H1 (cell line): ENCODE measurements around the gene TAGLN2. TPM values are rescaled to one million over a fixed set of nuclear protein-coding genes. Genes with fewer than 3 reads are reported as not detected.

Experiments used
- CTCF ChIA-PET: fragments of 300-600 bp; sonication (Branson Sonifier 250); formaldehyde crosslinking; loops from one replicate; lab custom pipeline; 2021; ENCODE audit not compliant: partially characterized antibody; lab: Charles Lee
- POLR2A ChIA-PET: fragments of 300-600 bp; sonication (Branson Sonifier 250); formaldehyde crosslinking; loops from one replicate; lab custom pipeline; 2021; ENCODE audit warnings: inconsistent platforms; ENCODE audit not compliant: partially characterized antibody; lab: Charles Lee
- DNase-seq, 2 experiments: peaks; one replicate each; pipeline versions ENCODE4 v3.0.0 to v3.0.0-alpha.2; 2010 to 2022; ENCODE audit warnings: low spot score in 2 of 2, low read depth in 1 of 2, mixed read lengths in 1 of 2
- FAIRE-seq: peaks from 2 replicates; lab custom pipeline; 2011; peaks lifted over from hg19 to GRCh38; lab: Jason Lieb, UNC
- H2AFZ ChIP-seq: 2 replicates; pipeline ENCODE4 v1.8.1; 2012; ENCODE audit warnings: low read length, inconsistent platforms
- H2AK5ac ChIP-seq: 2 replicates; pipeline ENCODE4 v1.6.1; 2013; ENCODE audit warnings: low read depth, low read length
- H2BK120ac ChIP-seq: replicated peaks from 2 replicates; pipeline ENCODE3; 2013; ENCODE audit warnings: low read depth, low read length, inconsistent platforms
- H2BK12ac ChIP-seq: 2 replicates; pipeline ENCODE4 v1.6.1; 2013; ENCODE audit warnings: low read depth, low read length
- H2BK15ac ChIP-seq: 2 replicates; pipeline ENCODE4 v1.6.1; 2013; ENCODE audit warnings: low read length
- H2BK20ac ChIP-seq: 2 replicates; pipeline ENCODE4 v1.6.1; 2013; ENCODE audit warnings: low read length
- H2BK5ac ChIP-seq: 2 replicates; pipeline ENCODE4 v1.6.1; 2013; ENCODE audit warnings: low read depth, low read length
- H3K14ac ChIP-seq: 2 replicates; pipeline ENCODE4 v1.6.1; 2013; ENCODE audit warnings: inconsistent platforms; ENCODE audit not compliant: insufficient read length
- H3K18ac ChIP-seq: 2 replicates; pipeline ENCODE4 v1.6.1; 2013; ENCODE audit warnings: low read length; ENCODE audit errors: extremely low read depth
- H3K23ac ChIP-seq: 2 replicates; pipeline ENCODE4 v1.6.1; 2013; ENCODE audit warnings: inconsistent platforms; ENCODE audit not compliant: insufficient read length
- H3K23me2 ChIP-seq: 2 replicates; pipeline ENCODE4 v1.6.1; 2013; ENCODE audit warnings: low read depth, low read length
- H3K27ac ChIP-seq: 2 replicates; pipeline ENCODE4 v1.6.1; 2011; ENCODE audit warnings: low read depth, low read length, inconsistent platforms
- H3K27me3 ChIP-seq, 4 experiments: replicated peaks in 1 of 4; 1 replicate in 1 of 4; 2 replicates in 3 of 4; pipeline versions ENCODE4 v1.6.1 to v1.8.1; 2011 to 2013; ENCODE audit warnings: low read length in 3 of 4, mild to moderate bottlenecking in 3 of 4, inconsistent platforms in 2 of 4, mixed read lengths in 2 of 4, moderate library complexity in 1 of 4; ENCODE audit not compliant: control insufficient read depth in 3 of 4, insufficient read depth in 3 of 4; ENCODE audit errors: extremely low read depth in 1 of 4
- H3K36me3 ChIP-seq, 4 experiments: 2 replicates each; pipeline versions ENCODE4 v1.6.1 to v1.8.1; 2011 to 2013; ENCODE audit warnings: mild to moderate bottlenecking in 4 of 4, low read length in 3 of 4, moderate library complexity in 2 of 4, control low read depth in 1 of 4, inconsistent platforms in 1 of 4; ENCODE audit not compliant: insufficient read depth in 4 of 4, control insufficient read depth in 2 of 4
- H3K4ac ChIP-seq: replicated peaks from 2 replicates; pipeline ENCODE3; 2013; ENCODE audit warnings: low read length, low read depth, mixed read lengths, inconsistent platforms; ENCODE audit not compliant: insufficient read length
- H3K4me1 ChIP-seq, 4 experiments: replicated peaks in 1 of 4; 1 replicate in 1 of 4; 2 replicates in 3 of 4; pipeline versions ENCODE4 v1.6.1 to v1.8.1; 2011 to 2013; ENCODE audit warnings: low read length in 3 of 4, inconsistent platforms in 2 of 4, mixed read lengths in 1 of 4; ENCODE audit not compliant: insufficient read depth in 4 of 4, control insufficient read depth in 3 of 4
- H3K4me2 ChIP-seq, 2 experiments: 2 replicates each; pipeline versions ENCODE4 v1.6.1 to v1.8.1; 2011 to 2013; ENCODE audit warnings: low read depth in 2 of 2, low read length in 2 of 2, control low read depth in 1 of 2, inconsistent platforms in 1 of 2, mild to moderate bottlenecking in 1 of 2; ENCODE audit not compliant: insufficient read depth in 1 of 2
- H3K4me3 ChIP-seq, 4 experiments: fragments of 200-600, 300-600 bp in 1 of 4; sonication (generic), shearing (Covaris generic), sonication (Bioruptor Twin) in 1 of 4; 2 replicates each; pipeline versions ENCODE4 v1.5.1 to v1.8.1; 2011 to 2016; ENCODE audit warnings: low read length in 4 of 4, low read depth in 3 of 4, control low read depth in 2 of 4, inconsistent platforms in 2 of 4, mild to moderate bottlenecking in 2 of 4, mixed read lengths in 1 of 4, moderate library complexity in 1 of 4; ENCODE audit not compliant: insufficient read depth in 2 of 4; ENCODE audit errors: extremely low read depth in 1 of 4
- H3K56ac ChIP-seq: replicated peaks from 2 replicates; pipeline ENCODE3; 2013; ENCODE audit warnings: low read depth, mild to moderate bottlenecking, mixed read lengths, low read length, inconsistent platforms; ENCODE audit not compliant: insufficient read length
- H3K79me1 ChIP-seq: 2 replicates; pipeline ENCODE4 v1.6.1; 2013; ENCODE audit warnings: low read depth, low read length, control low read depth
- H3K79me2 ChIP-seq, 2 experiments: 2 replicates each; pipeline versions ENCODE4 v1.6.1 to v1.8.1; 2012 to 2013; ENCODE audit warnings: low read length in 2 of 2, mild to moderate bottlenecking in 2 of 2, inconsistent platforms in 1 of 2; ENCODE audit not compliant: insufficient read depth in 2 of 2, control insufficient read depth in 1 of 2
- H3K9ac ChIP-seq, 4 experiments: replicated peaks in 1 of 4; 1 replicate in 1 of 4; 2 replicates in 3 of 4; pipeline versions ENCODE4 v1.6.1 to v1.8.1; 2011 to 2013; ENCODE audit warnings: low read depth in 3 of 4, low read length in 3 of 4, control low read depth in 2 of 4, mild to moderate bottlenecking in 2 of 4, moderate library complexity in 2 of 4, inconsistent platforms in 1 of 4; ENCODE audit errors: extremely low read depth in 1 of 4
- H3K9me3 ChIP-seq, 2 experiments: 2 replicates each; pipeline versions ENCODE4 v1.6.1 to v1.8.1; 2012 to 2013; ENCODE audit warnings: mild to moderate bottlenecking in 2 of 2, moderate library complexity in 2 of 2, control low read depth in 1 of 2, inconsistent platforms in 1 of 2, low read depth in 1 of 2, low read length in 1 of 2, mixed read lengths in 1 of 2; ENCODE audit not compliant: insufficient read depth in 2 of 2
- H4K20me1 ChIP-seq, 2 experiments: replicated peaks in 1 of 2; 2 replicates each; pipeline versions ENCODE3 to v1.8.1; 2011 to 2013; ENCODE audit warnings: inconsistent platforms in 2 of 2, low read length in 2 of 2, mild to moderate bottlenecking in 1 of 2; ENCODE audit not compliant: insufficient read depth in 2 of 2, control insufficient read depth in 1 of 2
- H4K5ac ChIP-seq: 2 replicates; pipeline ENCODE4 v1.6.1; 2013; ENCODE audit warnings: low read length, low read depth, mixed read lengths, inconsistent platforms; ENCODE audit not compliant: insufficient read length
- H4K8ac ChIP-seq: 2 replicates; pipeline ENCODE4 v1.8.0; 2013; ENCODE audit warnings: mild to moderate bottlenecking, moderate library complexity, low read length, inconsistent platforms; ENCODE audit not compliant: insufficient read depth; ENCODE audit errors: extremely low read depth
- H4K91ac ChIP-seq: replicated peaks from 2 replicates; pipeline ENCODE3; 2013; ENCODE audit warnings: low read length, mixed read lengths, inconsistent platforms; ENCODE audit not compliant: insufficient read length
- BCL11A ChIP-seq, 2 experiments: IDR thresholded peaks; one replicate each; pipeline ENCODE4 v1.6.1; 2011; ENCODE audit warnings: low read depth in 2 of 2, low read length in 2 of 2, mild to moderate bottlenecking in 2 of 2
- BRCA1 ChIP-seq: IDR thresholded peaks from 2 replicates; pipeline ENCODE4 v1.6.1; 2012; ENCODE audit warnings: low read depth, low read length, improper control_type of control experiment
- CREB1 ChIP-seq: IDR thresholded peaks from 2 replicates; pipeline ENCODE4 v1.6.1; 2012; ENCODE audit warnings: inconsistent platforms
- EP300 ChIP-seq, 2 experiments: IDR thresholded peaks; 1 replicate in 1 of 2; 2 replicates in 1 of 2; pipeline ENCODE4 v1.6.1; 2011 to 2012; ENCODE audit warnings: low read depth in 2 of 2, low read length in 2 of 2, mild to moderate bottlenecking in 2 of 2, borderline replicate concordance in 1 of 2, inconsistent platforms in 1 of 2, moderate library complexity in 1 of 2
- GTF2F1 ChIP-seq: IDR thresholded peaks from 2 replicates; pipeline ENCODE4 v1.6.1; 2012; ENCODE audit warnings: low read depth, low read length, improper control_type of control experiment, borderline replicate concordance
- PHF8 ChIP-seq: fragments of 200-600 bp; sonication (generic); conservative IDR thresholded peaks from 2 replicates; pipeline ENCODE4 v1.7.1; 2012; ENCODE audit warnings: low read depth, mild to moderate bottlenecking, inconsistent platforms, low read length, moderate library complexity
- SP1 ChIP-seq: IDR thresholded peaks from 2 replicates; pipeline ENCODE4 v1.6.1; 2011; ENCODE audit warnings: low read depth, low read length
- SRF ChIP-seq: IDR thresholded peaks from 2 replicates; pipeline ENCODE4 v1.6.1; 2011; ENCODE audit warnings: mild to moderate bottlenecking, low read depth, low read length, moderate library complexity
- TAF1 ChIP-seq: IDR thresholded peaks from 2 replicates; pipeline ENCODE4 v1.6.1; 2011; ENCODE audit warnings: mild to moderate bottlenecking, low read depth, low read length
- TBP ChIP-seq: IDR thresholded peaks from 2 replicates; pipeline ENCODE4 v1.6.1; 2011; ENCODE audit warnings: low read depth, low read length, improper control_type of control experiment
- TEAD4 ChIP-seq: IDR thresholded peaks from 2 replicates; pipeline ENCODE4 v1.6.1; 2012; ENCODE audit warnings: low read depth, low read length, inconsistent platforms, mixed read lengths
- WGBS, 2 experiments: shearing (Covaris generic) in 1 of 2; methylation state at CpG; one replicate each; pipeline versions ENCODE4 v1.1.6 to v1.1.7; 2013 to 2015; ENCODE audit warnings: low lambda C conversion rate in 2 of 2, mixed read lengths in 2 of 2, inconsistent platforms in 1 of 2, low coverage in 1 of 2, missing lambda C conversion rate in 1 of 2; ENCODE audit not compliant: insufficient replicate concordance in 2 of 2, insufficient coverage in 1 of 2, insufficient read length in 1 of 2; ENCODE audit errors: extremely low coverage in 1 of 2, missing lambda C conversion rate in 1 of 2; 5-methylcytosine and 5-hydroxymethylcytosine counted together
- polyA plus RNA-seq, 7 experiments: library from polyadenylated mRNA; depleted of rRNA in 3 of 7; stranded (reverse) in 5 of 7; unstranded in 2 of 7; fragments of >200 nt in 5 of 7; fragments of 200-250 nt in 2 of 7; gene quantifications; 1 replicate in 5 of 7; 2 replicates in 1 of 7; 4 replicates in 1 of 7; pipeline versions ENCODE4 v1.2.1 to v1.2.3, GENCODE V29; 2011 to 2013; ENCODE audit warnings: missing spikeins in 2 of 7, mixed read lengths in 2 of 7
- total RNA-seq: library from RNA; stranded (reverse); fragmentation: NEBNext Ultra II Directional; extraction: Animal tissue kit (Norgen Biotek cat#: 25700); gene quantifications from 2 replicates; pipeline ENCODE4 v1.2.1, GENCODE V29; 2021
- TF ChIP-seq, protein P1 (sequence below): IDR thresholded peaks from 2 replicates; pipeline ENCODE4 v1.6.1; 2011; ENCODE audit warnings: low read depth, mild to moderate bottlenecking, low read length; ENCODE audit not compliant: insufficient read depth

TAGLN2 gene
- total and polyA plus RNA-seq, 2 of the 8 experiments (the other 6 are each of a cell fraction or from before 2014, with no cell fraction given): 93.0 to 114 TPM

DNA sequence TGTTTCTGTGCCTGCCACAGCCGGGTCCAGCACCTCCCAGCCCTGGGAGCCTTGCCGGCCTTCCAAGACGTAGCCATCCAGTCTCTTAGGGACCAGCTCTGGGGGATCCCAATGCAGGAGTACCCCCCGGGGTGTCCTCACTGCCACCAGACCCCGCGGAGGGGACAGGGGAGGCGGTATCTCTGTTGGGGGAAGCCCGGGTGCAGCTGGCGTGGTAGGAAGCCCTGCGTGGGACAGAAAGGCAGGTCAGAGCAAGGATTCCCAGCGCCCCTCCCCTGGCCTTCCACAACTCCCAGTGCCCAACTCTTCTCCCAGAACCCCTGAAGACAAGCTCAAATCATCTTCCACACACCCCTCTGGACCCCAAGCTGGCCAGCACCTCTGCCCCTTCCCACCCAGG is 4.9 kb upstream of the TAGLN2 start:
- Histone ChIP-seq H3K36me3 (peaks cover 3 to 36% (median 17%) of the 10 kb centered on the region in 4 experiments; a peak in 6 of 8 replicates), H2AFZ (no peak overlapping the region), H3K23me2 (peaks cover 5% of the 10 kb centered on the region; the same call in 1 of the 2 replicates), H3K27ac (no peak overlapping the region), H2BK5ac (no peak overlapping the region), H4K20me1 (peaks cover 0 to 3% of the 10 kb centered on the region in 2 experiments), H3K23ac (no peak overlapping the region), H3K14ac (no peak overlapping the region), H4K91ac (no peak overlapping the region), H3K56ac (no peak overlapping the region), H2BK15ac (no peak overlapping the region), H4K5ac (no peak overlapping the region), H3K4ac (no peak overlapping the region), H2BK20ac (no peak overlapping the region), H3K9ac (no peak overlapping the region), H2BK120ac (no peak overlapping the region), H4K8ac (no peak overlapping the region), H3K27me3 (peaks cover 0 to 1% (median under 1%) of the 10 kb centered on the region in 4 experiments; a peak in 2 of 7 replicates), H3K4me1 (peaks cover 0 to 4% (median 1%) of the 10 kb centered on the region in 4 experiments; a peak in 5 of 7 replicates), H3K79me2 (no peaks in the 10 kb centered on the region), H3K18ac (no peak overlapping the region), H3K79me1 (no peaks in the 10 kb centered on the region), H3K4me3 (no peak overlapping the region), H2BK12ac (no peak overlapping the region), H3K4me2 (no peak overlapping the region), H3K9me3 (no peaks in the 10 kb centered on the region), H2AK5ac (no peak overlapping the region)
- 91% methylated on average over 10 of the region's 11 CpGs; no CpG with 5 or more reads in 1 of the 2 experiments for WGBS, 2 experiments
- CTCF ChIA-PET: interaction anchor here (0.7 to 35.5 kb wide), 14 partner anchors 9 to 716 kb away, joined by 3 to 696 read pairs (median 4); partner anchors contain the start of gene CFAP45
- POLR2A ChIA-PET: interaction anchor here (0.6 to 3.0 kb wide), 6 partner anchors 9 to 96 kb away, joined by 3 to 15 read pairs (median 4); partner anchors contain the start of gene IGSF9
- DNase-seq (no peak), FAIRE-seq (no peak)
- TF ChIP-seq CREB1: no peak
- TF ChIP-seq TEAD4: no peak
- no peak for TF ChIP-seq BCL11A (IDR thresholded peaks at IDR 0.05; ENCODE audit: low read depth in 2 of 2, low read length in 2 of 2)
- TF ChIP-seq, protein P1, sequence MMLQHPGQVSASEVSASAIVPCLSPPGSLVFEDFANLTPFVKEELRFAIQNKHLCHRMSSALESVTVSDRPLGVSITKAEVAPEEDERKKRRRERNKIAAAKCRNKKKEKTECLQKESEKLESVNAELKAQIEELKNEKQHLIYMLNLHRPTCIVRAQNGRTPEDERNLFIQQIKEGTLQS: no peak
- no peak for TF ChIP-seq GTF2F1
- no peak for TF ChIP-seq TBP
- TF ChIP-seq SP1: no peak
- no peak for TF ChIP-seq SRF
- no peak for TF ChIP-seq BRCA1
- TF ChIP-seq PHF8: no peak
- no peak for TF ChIP-seq EP300 (IDR thresholded peaks at IDR 0.05; ENCODE audit: borderline replicate concordance in 1 of 2, low read depth in 2 of 2, low read length in 2 of 2)
- no peak for TF ChIP-seq TAF1
